Measurements from ENCODE around the gene MUC20. TPM values are rescaled to one million over a fixed set of nuclear protein-coding genes. Genes with fewer than 3 reads are reported as not detected.
"Not testable (repeated sequence)": the region's sequence is repeated elsewhere in the genome, so short reads cannot be mapped to it uniquely, and the experiment has no call there.

MUC20 gene
- total RNA-seq, 4 donors from 2014 or later: 1.5 to 7.0 (median 3.2) TPM

DNA sequence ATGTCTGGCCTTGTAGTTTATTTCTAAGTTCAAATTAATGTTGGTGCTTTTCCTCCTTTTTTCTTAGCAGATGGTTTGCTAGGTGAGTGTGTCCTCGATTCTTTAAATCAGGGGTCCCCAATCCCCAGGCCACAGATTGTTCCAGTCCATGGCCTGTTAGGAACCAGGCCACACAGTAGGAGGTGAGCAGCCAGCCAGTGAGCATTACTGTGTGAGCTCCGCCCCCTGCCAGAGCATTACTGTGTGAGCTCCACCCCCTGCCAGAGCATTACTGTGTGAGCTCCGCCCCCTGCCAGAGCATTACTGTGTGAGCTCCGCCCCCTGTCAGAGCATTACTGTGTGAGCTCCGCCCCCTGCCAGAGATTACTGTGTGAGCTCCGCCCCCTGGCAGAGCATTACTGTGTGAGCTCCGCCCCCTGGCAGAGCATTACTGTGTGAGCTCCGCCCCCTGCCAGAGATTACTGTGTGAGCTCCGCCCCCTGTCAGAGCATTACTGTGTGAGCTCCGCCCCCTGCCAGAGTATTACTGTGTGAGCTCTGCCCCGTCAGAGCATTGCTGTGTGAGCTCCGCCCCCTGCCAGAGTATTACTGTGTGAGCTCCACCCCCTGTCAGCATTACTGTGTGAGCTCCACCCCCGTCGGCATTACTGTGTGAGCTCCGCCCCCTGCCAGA lies 34.1 kb upstream of the MUC20 start:
- not testable (repeated sequence) for H3K4me3 ChIP-seq, H3K27me3 ChIP-seq, ATAC-seq, H3K9me3 ChIP-seq
- H3K4me1 ChIP-seq: peaks cover 4 to 12% of the 10 kb centered on the region in 2 donors
- peak in 1 of 2 donors; percentile 49 for DNase-seq
- H3K27ac ChIP-seq: peak overlapping the region; percentile 67 to 77 (median 76)
- intact Hi-C loops (cut with DNase I; ENCODE audit: low total_unique reads) (loop anchor here (10.0 kb wide), 1 partner anchor 268 kb away; no protein-coding TSS in a partner anchor), in situ Hi-C loops (cut with MboI; ENCODE audit: low sequenced_read_pairs in 4 of 4) (loop anchor here in 1 of 4 donors (25.0 kb wide), 1 partner anchor 276 kb away; no protein-coding TSS in a partner anchor)
- H3K36me3 ChIP-seq: peaks cover 0 to 28% of the 10 kb centered on the region in 2 donors

DNA sequence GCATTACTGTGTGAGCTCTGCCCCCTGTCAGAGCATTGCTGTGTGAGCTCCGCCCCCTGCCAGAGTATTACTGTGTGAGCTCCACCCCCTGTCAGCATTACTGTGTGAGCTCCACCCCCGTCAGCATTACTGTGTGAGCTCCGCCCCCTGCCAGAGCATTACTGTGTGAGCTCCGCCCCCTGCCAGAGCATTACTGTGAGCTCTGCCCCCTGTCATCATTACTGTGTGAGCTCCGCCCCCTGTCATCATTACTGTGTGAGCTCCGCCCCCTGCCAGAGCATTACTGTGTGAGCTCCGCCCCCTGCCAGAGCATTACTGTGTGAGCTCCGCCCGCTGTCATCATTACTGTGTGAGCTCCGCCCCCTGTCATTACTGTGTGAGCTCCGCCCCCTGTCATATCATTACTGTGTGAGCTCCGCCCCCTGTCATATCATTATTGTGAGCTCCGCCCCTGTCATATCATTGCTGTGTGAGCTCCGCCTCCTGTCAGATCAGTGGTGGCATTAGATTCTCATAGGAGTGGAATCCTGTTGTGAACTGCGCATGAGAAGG lies 33.5 kb upstream of the MUC20 start:
- ATAC-seq: peak; percentile 57 to 76
- not testable (repeated sequence) for H3K27me3 ChIP-seq, H3K9me3 ChIP-seq, H3K4me3 ChIP-seq
- Histone ChIP-seq H3K4me1 (peaks cover 6 to 12% of the 10 kb centered on the region in 2 donors), H3K36me3 (peaks cover 0 to 33% of the 10 kb centered on the region in 2 donors), H3K27ac (peak overlapping the region; percentile 67 to 77 (median 76))
- in situ Hi-C loops (cut with MboI; ENCODE audit: low sequenced_read_pairs in 4 of 4): loop anchor here in 1 of 4 donors (25.0 kb wide), 1 partner anchor 275 kb away; no protein-coding TSS in a partner anchor
- intact Hi-C loops (cut with DNase I; ENCODE audit: low total_unique reads): loop anchor here (10.0 kb wide), 1 partner anchor 268 kb away; no protein-coding TSS in a partner anchor
- peak; percentile 60 to 75 for DNase-seq

DNA sequence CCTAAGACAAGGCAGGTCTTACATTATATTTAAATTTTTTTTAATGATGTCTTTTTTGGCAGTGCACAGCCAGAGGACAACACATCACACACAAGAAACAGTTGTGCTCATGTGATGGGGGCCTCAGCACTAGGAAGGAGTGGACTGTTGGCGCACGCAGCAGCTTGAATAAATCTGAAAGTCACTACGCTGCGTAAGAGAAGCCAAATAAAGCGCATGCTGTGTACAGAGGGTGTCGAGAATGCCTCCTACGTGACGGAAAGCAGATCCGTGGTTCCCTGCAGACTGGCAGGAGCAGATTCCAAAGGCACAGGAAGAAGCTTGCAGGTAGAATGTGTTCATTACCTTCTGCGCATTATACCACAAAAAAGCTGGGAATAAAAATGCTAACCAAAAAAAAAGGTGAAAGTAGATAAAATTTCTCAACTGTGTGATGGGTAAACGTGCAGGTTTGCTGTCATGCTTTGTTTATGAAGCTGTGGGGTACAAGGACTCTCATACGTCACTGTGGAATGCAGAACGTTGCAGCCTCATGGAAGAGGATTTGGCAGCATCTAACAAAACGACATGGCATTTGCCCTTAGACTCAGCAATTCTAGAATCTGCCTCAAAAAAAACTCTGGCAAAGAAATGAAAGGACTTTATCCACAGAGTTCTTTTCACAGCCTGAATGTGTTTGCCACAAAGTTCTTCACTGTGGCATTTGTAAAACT lies 32.2 kb upstream of the MUC20 start:
- Histone ChIP-seq H3K27ac (peak overlapping the region; percentile 49 to 77 (median 72)), H3K36me3 (peaks cover 0 to 37% of the 10 kb centered on the region in 2 donors), H3K4me1 (peaks cover 10 to 12% of the 10 kb centered on the region in 2 donors)
- not testable (repeated sequence) for DNase-seq, H3K27me3 ChIP-seq, H3K9me3 ChIP-seq, H3K4me3 ChIP-seq
- intact Hi-C loops (cut with DNase I; ENCODE audit: low total_unique reads): loop anchor here (10.0 kb wide), 1 partner anchor 266 kb away; no protein-coding TSS in a partner anchor
- in situ Hi-C loops (cut with MboI; ENCODE audit: low sequenced_read_pairs in 4 of 4): loop anchor here in 1 of 4 donors (25.0 kb wide), 1 partner anchor 274 kb away; no protein-coding TSS in a partner anchor
- peak; percentile 44 to 56 for ATAC-seq

DNA sequence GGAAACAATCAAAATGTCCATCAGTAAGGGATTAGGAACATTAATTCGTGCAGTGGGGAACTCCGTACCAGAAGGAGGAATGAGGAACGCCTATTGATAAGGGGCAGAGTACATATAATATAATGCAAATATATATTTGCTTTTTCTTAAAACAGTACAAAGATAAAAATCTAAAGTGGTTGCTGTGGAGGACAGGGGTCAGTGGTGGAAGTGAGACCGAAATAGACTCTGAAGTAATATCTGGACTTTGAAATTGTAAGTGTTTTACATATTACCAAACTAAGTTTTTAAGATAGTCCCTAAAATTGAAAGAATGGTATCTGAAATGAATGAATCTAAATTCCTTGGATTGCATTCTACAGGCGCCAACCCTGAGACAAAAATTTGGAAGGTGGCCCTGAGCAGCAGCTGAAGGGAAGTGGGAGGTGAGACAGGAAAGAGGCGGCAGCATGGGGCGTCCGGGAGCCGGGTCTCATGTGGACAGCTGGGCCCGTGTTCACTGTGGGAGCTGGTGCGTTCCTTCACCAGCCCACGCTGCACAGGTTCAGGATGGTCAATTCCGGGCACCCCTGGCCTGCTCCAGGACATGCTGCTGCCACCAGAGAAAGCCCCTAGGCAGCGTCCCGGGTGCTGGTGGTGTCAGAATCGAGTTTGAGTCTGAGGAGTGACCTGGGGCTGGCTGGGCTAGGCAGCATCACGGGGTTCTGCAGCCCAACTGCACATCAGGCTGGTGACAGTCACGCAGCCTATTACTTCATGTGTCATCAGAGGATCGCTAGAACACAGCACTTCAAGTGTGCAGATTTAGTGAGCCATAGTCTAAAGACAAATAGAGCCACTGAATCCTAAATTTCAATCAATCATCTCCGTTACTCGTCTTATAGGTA lies 31.4 kb upstream of the MUC20 start:
- peak in 1 of 2 donors; percentile 45 for DNase-seq
- H3K4me1 ChIP-seq: peaks cover 10 to 12% of the 10 kb centered on the region in 2 donors
- H3K9me3 ChIP-seq, H3K27me3 ChIP-seq, H3K4me3 ChIP-seq: not testable (repeated sequence)
- H3K27ac ChIP-seq: peak overlapping the region; percentile 34 to 65 (median 56)
- intact Hi-C loops (cut with DNase I; ENCODE audit: low total_unique reads): loop anchor here (10.0 kb wide), 1 partner anchor 265 kb away; no protein-coding TSS in a partner anchor
- in situ Hi-C loops (cut with MboI; ENCODE audit: low sequenced_read_pairs in 4 of 4): loop anchor here in 1 of 4 donors (25.0 kb wide), 1 partner anchor 273 kb away; no protein-coding TSS in a partner anchor
- ATAC-seq: peak; percentile 24 to 35
- H3K36me3 ChIP-seq: peaks cover 0 to 37% of the 10 kb centered on the region in 2 donors

DNA sequence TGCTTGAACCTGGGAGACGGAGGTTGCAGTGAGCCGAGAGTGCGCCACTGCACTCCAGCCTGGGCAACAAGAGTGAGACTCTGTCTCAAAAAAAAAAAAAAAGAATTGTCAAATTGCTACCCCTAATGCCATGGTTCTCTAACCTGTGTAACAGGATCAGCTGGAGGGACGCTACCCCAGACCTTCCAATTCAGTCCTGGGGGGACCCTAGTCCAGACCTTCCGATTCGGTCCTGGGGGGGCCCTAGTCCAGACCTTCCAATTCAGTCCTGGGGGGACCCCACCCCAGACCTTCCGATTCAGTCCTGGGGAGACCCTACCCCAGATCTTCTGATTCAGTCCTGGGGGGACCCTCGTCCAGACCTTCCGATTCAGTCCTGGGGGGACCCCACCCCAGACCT lies 29.8 kb upstream of the MUC20 start:
- TF ChIP-seq, protein P1, sequence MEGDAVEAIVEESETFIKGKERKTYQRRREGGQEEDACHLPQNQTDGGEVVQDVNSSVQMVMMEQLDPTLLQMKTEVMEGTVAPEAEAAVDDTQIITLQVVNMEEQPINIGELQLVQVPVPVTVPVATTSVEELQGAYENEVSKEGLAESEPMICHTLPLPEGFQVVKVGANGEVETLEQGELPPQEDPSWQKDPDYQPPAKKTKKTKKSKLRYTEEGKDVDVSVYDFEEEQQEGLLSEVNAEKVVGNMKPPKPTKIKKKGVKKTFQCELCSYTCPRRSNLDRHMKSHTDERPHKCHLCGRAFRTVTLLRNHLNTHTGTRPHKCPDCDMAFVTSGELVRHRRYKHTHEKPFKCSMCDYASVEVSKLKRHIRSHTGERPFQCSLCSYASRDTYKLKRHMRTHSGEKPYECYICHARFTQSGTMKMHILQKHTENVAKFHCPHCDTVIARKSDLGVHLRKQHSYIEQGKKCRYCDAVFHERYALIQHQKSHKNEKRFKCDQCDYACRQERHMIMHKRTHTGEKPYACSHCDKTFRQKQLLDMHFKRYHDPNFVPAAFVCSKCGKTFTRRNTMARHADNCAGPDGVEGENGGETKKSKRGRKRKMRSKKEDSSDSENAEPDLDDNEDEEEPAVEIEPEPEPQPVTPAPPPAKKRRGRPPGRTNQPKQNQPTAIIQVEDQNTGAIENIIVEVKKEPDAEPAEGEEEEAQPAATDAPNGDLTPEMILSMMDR (IDR thresholded peaks at IDR 0.05 in 4 of 5, conservative IDR thresholded peaks at IDR 0.05 in 1 of 5): no peak
- no peak for TF ChIP-seq POLR2A (IDR thresholded peaks at IDR 0.05)
- Histone ChIP-seq H3K4me3 (no peak overlapping the region), H3K36me3 (peaks cover 0 to 38% of the 10 kb centered on the region in 2 donors), H3K27ac (peak overlapping the region in 1 of 4 donors; percentile 26), H3K27me3 (no peaks in the 10 kb centered on the region), H3K9me3 (no peaks in the 10 kb centered on the region), H3K4me1 (peaks cover 10 to 12% of the 10 kb centered on the region in 2 donors)
- intact Hi-C loops (cut with DNase I; ENCODE audit: low total_unique reads) (no loop called here), in situ Hi-C loops (cut with MboI; ENCODE audit: low sequenced_read_pairs in 4 of 4) (loop anchor here in 1 of 4 donors (25.0 kb wide), 1 partner anchor 271 kb away; no protein-coding TSS in a partner anchor)
- DNase-seq (no peak), ATAC-seq (no peak)

DNA sequence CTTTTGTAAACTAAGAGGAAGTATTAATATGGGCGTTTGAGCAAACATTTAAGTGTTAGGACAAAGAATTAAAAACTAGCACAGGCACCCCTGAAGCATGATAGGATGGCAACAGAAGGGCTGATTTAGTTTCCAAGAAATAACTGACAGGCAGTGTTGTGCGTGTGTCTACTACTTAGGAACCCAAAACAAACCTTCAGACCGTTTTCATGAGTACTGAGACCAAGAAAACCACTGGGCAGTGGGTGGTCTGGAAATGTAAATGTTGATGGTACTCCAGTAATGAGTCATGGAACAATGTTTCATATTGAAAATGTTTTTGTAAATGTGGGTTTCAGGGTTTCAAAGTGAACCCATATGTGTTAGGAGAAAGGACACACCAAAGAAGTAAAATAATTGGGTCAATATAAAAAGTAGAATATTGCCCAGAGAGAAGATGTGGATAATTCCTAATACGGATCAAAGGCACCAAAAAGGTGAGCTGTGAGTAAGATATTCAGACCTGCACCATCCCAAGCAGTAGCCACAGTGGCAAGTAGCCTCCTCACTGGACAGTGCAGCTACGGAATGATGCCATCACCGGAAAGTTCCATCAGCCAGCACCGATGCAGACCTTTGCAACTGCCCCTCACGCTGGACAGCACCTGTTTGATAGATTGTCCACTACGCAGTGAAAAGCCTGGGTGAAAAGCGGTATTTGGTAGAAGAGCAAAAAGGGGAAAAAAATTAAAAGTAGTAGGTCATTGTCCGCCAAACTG lies 29.0 kb upstream of the MUC20 start:
- not testable (repeated sequence) for ATAC-seq
- H3K36me3 ChIP-seq: peaks cover 0 to 40% of the 10 kb centered on the region in 2 donors

More for the DNA sequence above, 29.0 kb upstream of the MUC20 start:
- intact Hi-C loops (cut with DNase I; ENCODE audit: low total_unique reads); H3K27me3 ChIP-seq; DNase-seq; H3K4me3 ChIP-seq; H3K9me3 ChIP-seq: not testable (repeated sequence)
- peak overlapping the region in 3 of 4 donors; percentile 28 to 66 (median 35) for H3K27ac ChIP-seq
- in situ Hi-C loops (cut with MboI; ENCODE audit: low sequenced_read_pairs in 4 of 4): loop anchor here in 1 of 4 donors (25.0 kb wide), 1 partner anchor 271 kb away; no protein-coding TSS in a partner anchor
- peaks cover 10 to 12% of the 10 kb centered on the region in 2 donors for H3K4me1 ChIP-seq

Data from gastrocnemius medialis (tissue), 4 donors.